NB4 (cell line): ENCODE data around the gene HEMK1.

Experiments used
- CTCF ChIP-seq: IDR thresholded peaks from one replicate; pipeline ENCODE4 v1.5.1; 2012; ENCODE audit warnings: low read depth, low read length
- POLR2A ChIP-seq: IDR thresholded peaks from 2 replicates; pipeline ENCODE4 v1.6.1; 2011; ENCODE audit warnings: mild to moderate bottlenecking; ENCODE audit not compliant: insufficient read length; ENCODE audit errors: extremely low read depth
- TF ChIP-seq, protein P1 (sequence below): IDR thresholded peaks from 2 replicates; pipeline ENCODE4 v1.6.1; 2011; ENCODE audit warnings: low read depth, low read length

GRCh38 chr3:50644561-50644960 lies 75.2 kb downstream of the HEMK1 start:
- TF ChIP-seq POLR2A (no peak), CTCF (no peak)
- TF ChIP-seq, protein P1, sequence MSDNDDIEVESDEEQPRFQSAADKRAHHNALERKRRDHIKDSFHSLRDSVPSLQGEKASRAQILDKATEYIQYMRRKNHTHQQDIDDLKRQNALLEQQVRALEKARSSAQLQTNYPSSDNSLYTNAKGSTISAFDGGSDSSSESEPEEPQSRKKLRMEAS = no peak
